Loucy (cell line): Measurements from ENCODE around the gene TTC24.

Source experiments
- H2AFZ ChIP-seq: fragments of 200-600 bp; sonication (generic); 2 replicates; pipeline ENCODE4 v1.6.0; 2016; ENCODE audit warnings: antibody characterized with exemption, mild to moderate bottlenecking, low read length, moderate library complexity
- H3F3A ChIP-seq: fragments of 200-600 bp; 2 replicates; pipeline ENCODE4 v1.6.0; 2016; ENCODE audit warnings: antibody characterized with exemption, low read depth, mild to moderate bottlenecking
- H3K27me3 ChIP-seq: fragments of 200-600 bp; sonication (generic); 2 replicates; pipeline ENCODE4 v1.6.1; 2014; ENCODE audit warnings: low read length, mild to moderate bottlenecking; ENCODE audit not compliant: insufficient read depth, poor library complexity, severe bottlenecking
- H3K36me3 ChIP-seq: fragments of 200-600 bp; sonication (generic); 2 replicates; pipeline ENCODE4 v1.6.1; 2016; ENCODE audit warnings: low read length; ENCODE audit not compliant: insufficient read depth
- H3K4me1 ChIP-seq: fragments of 200-600 bp; sonication (generic); 2 replicates; pipeline ENCODE4 v1.5.1; 2014; ENCODE audit warnings: low read length, mild to moderate bottlenecking; ENCODE audit not compliant: insufficient read depth, poor library complexity, severe bottlenecking
- H3K4me2 ChIP-seq: fragments of 200-600 bp; sonication (generic); 2 replicates; pipeline ENCODE4 v1.6.0; 2014; ENCODE audit warnings: antibody characterized with exemption, low read length, low read depth, mild to moderate bottlenecking; ENCODE audit not compliant: poor library complexity, severe bottlenecking
- H3K4me3 ChIP-seq: fragments of 200-600 bp; sonication (generic); 2 replicates; pipeline ENCODE4 v1.5.1; 2014; ENCODE audit warnings: low read length, mild to moderate bottlenecking, mixed read lengths; ENCODE audit not compliant: poor library complexity, severe bottlenecking
- H3K79me2 ChIP-seq: fragments of 200-600 bp; sonication (generic); 2 replicates; pipeline ENCODE4 v1.6.1; 2014; ENCODE audit warnings: low read length; ENCODE audit not compliant: insufficient read depth
- H3K9ac ChIP-seq: fragments of 200-600 bp; sonication (generic); 2 replicates; pipeline ENCODE4 v1.6.0; 2014; ENCODE audit warnings: mild to moderate bottlenecking, low read depth, low read length, moderate library complexity; ENCODE audit not compliant: poor library complexity, severe bottlenecking
- H3K9me2 ChIP-seq: fragments of 200-600 bp; sonication (generic); replicated peaks from 2 replicates; pipeline ENCODE4 v1.6.1; 2016; ENCODE audit warnings: low read depth, low read length, mixed read lengths
- H3K9me3 ChIP-seq: fragments of 200-600 bp; sonication (generic); 2 replicates; pipeline ENCODE4 v1.6.1; 2014; ENCODE audit warnings: mild to moderate bottlenecking, antibody characterized with exemption, low read length, low read depth; ENCODE audit not compliant: insufficient read depth
- H4K20me1 ChIP-seq: fragments of 200-600 bp; sonication (generic); 2 replicates; pipeline ENCODE4 v1.6.0; 2014; ENCODE audit warnings: antibody characterized with exemption, low read length, mild to moderate bottlenecking; ENCODE audit not compliant: insufficient read depth, poor library complexity, severe bottlenecking
- CTCF ChIP-seq: fragments of 200-600 bp; sonication (generic); conservative IDR thresholded peaks from 2 replicates; pipeline ENCODE4 v1.5.1; 2014; ENCODE audit warnings: mild to moderate bottlenecking, antibody characterized with exemption, low read length
- EZH2phosphoT487 ChIP-seq: fragments of 200-600 bp; IDR thresholded peaks from 2 replicates; pipeline ENCODE4 v1.6.1; 2018; ENCODE audit warnings: antibody characterized with exemption, mild to moderate bottlenecking, moderate library complexity, borderline replicate concordance

The TTC24 gene

DNA sequence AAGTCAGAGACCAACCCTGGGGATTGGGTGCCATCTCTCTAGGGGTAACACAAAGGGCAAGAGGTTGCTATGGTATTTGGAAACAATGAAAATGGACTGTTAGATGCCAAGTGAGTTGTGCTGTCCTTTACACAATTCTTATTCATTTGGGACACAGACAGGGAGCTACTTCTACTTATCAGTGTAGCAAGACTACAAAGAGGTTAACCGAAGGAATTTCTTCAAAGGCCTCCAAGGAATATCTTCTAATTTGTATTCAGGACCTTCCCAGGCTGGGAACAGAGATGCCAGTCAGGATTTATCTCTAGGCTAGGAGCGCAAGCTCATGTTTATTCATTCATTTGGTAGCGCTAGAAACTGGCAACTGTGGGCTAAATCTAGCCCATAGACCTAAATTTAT, 14.7 kb downstream of the TTC24 start:
- TF ChIP-seq CTCF (no peak), EZH2phosphoT487 (no peak)
- no peaks in the 10 kb centered on the region for H3K9me2 ChIP-seq
- H3K4me3 ChIP-seq = no peak overlapping the region
- peaks cover 22% of the 10 kb centered on the region; the same call in 1 of the 2 replicates for H3K36me3 ChIP-seq
- H3K4me2 ChIP-seq = no peak overlapping the region
- no peaks in the 10 kb centered on the region for H3K9me3 ChIP-seq
- no peak overlapping the region for H3K9ac ChIP-seq
- H3K4me1 ChIP-seq = peaks cover 14% of the 10 kb centered on the region
- H3K27me3 ChIP-seq = no peaks in the 10 kb centered on the region
- H2AFZ ChIP-seq = no peak overlapping the region
- H4K20me1 ChIP-seq = no peaks in the 10 kb centered on the region
- no peaks in the 10 kb centered on the region for H3F3A ChIP-seq
- H3K79me2 ChIP-seq = peaks cover 14% of the 10 kb centered on the region

- peaks cover 14% of the 10 kb centered on the region for H3K4me1 ChIP-seq
- no peaks in the 10 kb centered on the region for H4K20me1 ChIP-seq
- no peak overlapping the region for H2AFZ ChIP-seq
- TF ChIP-seq EZH2phosphoT487 (no peak), CTCF (no peak)
- no peaks in the 10 kb centered on the region for H3F3A ChIP-seq
- no peak overlapping the region for H3K4me2 ChIP-seq
- H3K9ac ChIP-seq = no peak overlapping the region
- H3K27me3 ChIP-seq = no peaks in the 10 kb centered on the region
- no peak overlapping the region for H3K4me3 ChIP-seq
- no peaks in the 10 kb centered on the region for H3K9me3 ChIP-seq
- no peaks in the 10 kb centered on the region for H3K9me2 ChIP-seq
- H3K36me3 ChIP-seq = peaks cover 22% of the 10 kb centered on the region; the same call in 1 of the 2 replicates
- H3K79me2 ChIP-seq = peaks cover 14% of the 10 kb centered on the region
Observed at GRCh38 chr1:156595016-156595415, 15.5 kb downstream of the TTC24 start.

DNA sequence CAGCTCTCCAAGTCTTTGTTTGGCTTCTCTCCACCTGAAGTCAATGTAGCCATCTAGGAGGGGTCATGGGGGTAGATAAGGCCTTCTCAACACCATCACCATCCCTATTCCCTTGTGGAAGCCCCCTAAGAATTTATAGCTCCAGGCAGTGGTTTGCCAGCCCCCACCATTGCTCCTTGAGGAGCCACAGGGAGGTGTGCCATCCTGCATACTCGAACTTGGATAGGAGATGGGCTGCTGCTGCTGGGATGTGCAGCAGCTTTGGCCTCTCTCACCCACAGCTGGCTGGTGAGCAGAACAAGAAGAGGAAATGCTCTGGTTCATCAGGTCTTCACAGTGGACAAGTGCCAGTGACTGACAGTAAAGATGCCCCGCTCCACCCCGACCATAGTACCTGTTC, 16.9 kb downstream of the TTC24 start:
- Histone ChIP-seq H3K4me2 (no peak overlapping the region), H4K20me1 (no peaks in the 10 kb centered on the region), H3K4me1 (peaks cover 5% of the 10 kb centered on the region), H3K9ac (no peak overlapping the region), H3K27me3 (no peaks in the 10 kb centered on the region), H3K36me3 (peaks cover 22% of the 10 kb centered on the region; the same call in 1 of the 2 replicates), H2AFZ (no peak overlapping the region), H3K9me2 (no peaks in the 10 kb centered on the region), H3K79me2 (peaks cover 27% of the 10 kb centered on the region), H3K9me3 (no peaks in the 10 kb centered on the region), H3F3A (no peaks in the 10 kb centered on the region), H3K4me3 (no peak overlapping the region)
- TF ChIP-seq CTCF = no peak
- TF ChIP-seq EZH2phosphoT487 = no peak
